ENCODE results near the gene ASIP.
"Not testable (repeated sequence)": the region's sequence is repeated elsewhere in the genome, so short reads cannot be mapped to it uniquely, and the experiment has no call there.

- TF ChIP-seq CTCF (IDR thresholded peaks at IDR 0.05; ENCODE audit: low read depth, low read length, missing input control); MAX (IDR thresholded peaks at IDR 0.05); FOXA1 (IDR thresholded peaks at IDR 0.05): not testable (repeated sequence)
Measured at GRCh38 chr20:34287500-34287899, 46.3 kb downstream of the ASIP start.
